GM19240 (cell line): ENCODE measurements around the gene PRMT1.
A peak's percentile ranks its signal among the peaks of the same experiment; 100 is the strongest.

Source experiments
- DNase-seq: peaks from one replicate; pipeline ENCODE4 v3.0.0; 2011; ENCODE audit warnings: low spot score; ENCODE audit not compliant: insufficient read length

The PRMT1 gene

DNA sequence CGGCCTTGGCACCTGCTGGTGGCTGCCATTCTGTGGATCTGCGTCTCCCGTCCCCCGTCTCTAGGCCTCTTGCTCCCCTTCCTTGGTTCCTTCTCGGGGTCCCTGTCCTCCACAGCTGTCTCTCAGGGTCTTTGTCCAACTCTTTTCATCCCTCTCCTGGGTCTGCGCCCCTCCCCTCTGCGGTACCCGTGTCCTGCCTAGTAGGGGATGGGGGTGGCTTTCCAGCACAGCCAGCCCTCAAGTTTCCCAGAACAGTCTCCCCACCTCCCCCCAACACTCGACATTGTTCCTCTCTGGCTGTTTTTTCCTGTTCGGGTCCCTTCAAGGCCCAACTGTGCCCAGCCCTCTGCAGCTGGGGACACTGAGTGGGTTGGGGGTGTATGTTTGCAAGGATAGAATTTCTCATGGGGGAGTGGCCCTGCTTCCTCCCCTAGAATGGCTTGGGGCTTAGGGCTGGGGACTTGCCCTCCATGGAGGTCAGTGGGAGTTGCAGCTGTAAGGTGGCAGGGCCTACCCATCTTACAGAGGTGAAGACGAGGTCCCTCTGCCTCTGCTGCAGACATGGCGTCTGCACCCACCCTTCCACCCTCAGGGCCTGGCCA, 11.6 kb downstream of the PRMT1 start:
- DNase-seq, result no peak

DNA sequence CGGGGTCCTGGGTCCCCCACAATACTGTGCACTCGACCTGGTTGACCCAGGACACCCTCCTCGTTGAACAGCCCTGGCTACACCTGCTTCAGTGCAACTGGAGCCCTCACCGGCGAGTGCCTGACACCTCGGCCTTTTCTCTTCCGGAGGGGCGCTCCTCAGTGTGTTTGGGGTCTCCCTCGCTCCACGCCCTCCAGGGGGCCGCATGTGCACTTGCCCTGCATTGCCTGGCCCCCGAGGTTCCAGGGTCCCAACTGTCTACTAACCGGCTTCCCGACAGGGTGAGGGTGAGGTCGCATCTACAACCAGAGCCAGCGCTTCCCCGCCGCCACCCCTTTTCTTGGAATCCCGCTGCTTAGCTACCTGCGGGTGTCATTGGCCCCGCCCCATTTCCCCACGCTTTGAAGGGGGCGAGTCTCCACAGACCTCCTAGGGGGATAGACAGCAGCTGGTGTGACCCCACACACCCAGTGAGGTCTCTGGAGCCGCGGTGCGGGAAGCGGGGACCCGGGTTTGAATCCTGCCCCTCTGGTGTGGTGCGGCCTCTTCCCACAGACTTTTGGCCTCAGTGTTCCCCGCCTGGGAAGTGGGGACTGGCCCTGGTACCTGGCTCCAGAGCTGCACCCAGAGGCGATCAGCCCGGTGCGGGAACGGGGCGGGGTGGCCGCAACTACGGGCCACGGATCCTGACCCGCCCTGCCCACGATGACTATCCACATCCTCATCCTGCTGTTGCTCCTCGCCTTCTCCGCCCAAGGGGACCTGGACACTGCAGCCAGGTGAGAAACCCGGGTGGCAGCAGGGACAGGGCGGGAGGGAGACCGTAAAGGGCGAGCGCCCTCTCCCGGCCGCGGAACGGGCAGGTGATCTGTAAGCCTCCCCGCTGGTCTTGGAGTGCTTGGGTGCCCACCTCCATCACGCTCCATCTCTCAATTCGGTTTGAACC, 12.3 kb downstream of the PRMT1 start, which contains the start of gene ADM5:
TSS of gene ADM5 (plus strand) at position 462 of the 946 bp plus-strand sequence. CDS start at position 706, 244 bp downstream.
- no peak for DNase-seq

DNA sequence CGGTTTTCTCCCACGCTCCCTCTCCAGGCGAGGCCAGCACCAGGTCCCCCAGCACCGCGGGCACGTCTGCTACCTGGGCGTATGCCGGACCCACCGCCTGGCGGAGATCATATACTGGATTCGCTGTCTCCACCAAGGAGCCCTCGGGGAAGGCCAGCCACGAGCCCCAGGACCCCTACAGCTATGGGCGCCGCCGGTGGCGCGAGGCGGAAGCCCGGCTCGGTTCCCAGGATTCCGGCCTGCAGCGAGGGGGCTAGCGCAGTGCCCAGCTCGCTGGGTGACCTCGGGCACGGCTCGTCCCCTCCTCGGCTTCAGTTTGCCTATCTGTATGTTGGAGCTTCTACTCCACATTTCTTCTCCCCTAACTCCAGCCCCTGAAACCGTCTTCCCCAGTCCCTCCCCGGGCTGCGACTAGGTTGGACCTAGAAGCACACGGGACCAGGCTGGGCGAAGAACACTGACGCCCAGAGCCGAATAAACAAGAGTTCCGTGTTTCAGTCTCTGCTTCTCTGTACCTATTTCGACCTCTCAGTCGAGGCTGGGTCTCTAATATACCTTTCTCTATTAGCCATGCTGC, 13.1 kb downstream of the PRMT1 start:
- no peak for DNase-seq

DNA sequence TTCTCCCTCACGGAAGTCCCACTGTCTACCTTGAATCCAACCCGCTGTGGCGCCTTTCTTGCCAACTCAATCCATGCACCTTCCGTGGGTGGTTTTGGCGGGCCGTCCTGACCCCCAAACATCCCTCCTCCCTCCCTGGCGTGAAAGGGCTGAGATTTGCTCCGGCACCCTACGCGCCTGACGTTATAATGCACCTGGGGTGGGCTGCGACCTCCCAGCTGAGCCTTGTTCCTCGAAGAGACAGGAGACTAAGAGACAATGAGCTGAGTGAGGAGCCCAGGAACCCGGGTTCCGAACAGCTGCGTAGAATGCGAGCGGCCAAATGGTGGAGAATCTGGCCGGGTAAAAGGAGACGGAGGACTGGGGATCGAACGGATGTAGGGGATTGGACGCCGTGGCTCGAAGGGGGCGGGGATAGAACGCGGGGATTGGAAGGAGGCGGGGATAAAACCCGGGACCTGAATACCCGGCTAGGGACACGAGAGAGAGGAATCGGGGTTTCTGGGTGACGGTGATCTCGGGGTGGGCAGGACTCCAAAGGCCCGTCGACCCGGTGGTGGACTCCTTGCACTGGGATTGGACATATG, 13.7 kb downstream of the PRMT1 start, which contains the start of gene CPT1C:
TSS of gene CPT1C (plus strand) at position 461 of the 587 bp plus-strand sequence. CDS start 1,137 bp downstream, outside the sequence.
- DNase-seq, result peak; percentile 50

DNA sequence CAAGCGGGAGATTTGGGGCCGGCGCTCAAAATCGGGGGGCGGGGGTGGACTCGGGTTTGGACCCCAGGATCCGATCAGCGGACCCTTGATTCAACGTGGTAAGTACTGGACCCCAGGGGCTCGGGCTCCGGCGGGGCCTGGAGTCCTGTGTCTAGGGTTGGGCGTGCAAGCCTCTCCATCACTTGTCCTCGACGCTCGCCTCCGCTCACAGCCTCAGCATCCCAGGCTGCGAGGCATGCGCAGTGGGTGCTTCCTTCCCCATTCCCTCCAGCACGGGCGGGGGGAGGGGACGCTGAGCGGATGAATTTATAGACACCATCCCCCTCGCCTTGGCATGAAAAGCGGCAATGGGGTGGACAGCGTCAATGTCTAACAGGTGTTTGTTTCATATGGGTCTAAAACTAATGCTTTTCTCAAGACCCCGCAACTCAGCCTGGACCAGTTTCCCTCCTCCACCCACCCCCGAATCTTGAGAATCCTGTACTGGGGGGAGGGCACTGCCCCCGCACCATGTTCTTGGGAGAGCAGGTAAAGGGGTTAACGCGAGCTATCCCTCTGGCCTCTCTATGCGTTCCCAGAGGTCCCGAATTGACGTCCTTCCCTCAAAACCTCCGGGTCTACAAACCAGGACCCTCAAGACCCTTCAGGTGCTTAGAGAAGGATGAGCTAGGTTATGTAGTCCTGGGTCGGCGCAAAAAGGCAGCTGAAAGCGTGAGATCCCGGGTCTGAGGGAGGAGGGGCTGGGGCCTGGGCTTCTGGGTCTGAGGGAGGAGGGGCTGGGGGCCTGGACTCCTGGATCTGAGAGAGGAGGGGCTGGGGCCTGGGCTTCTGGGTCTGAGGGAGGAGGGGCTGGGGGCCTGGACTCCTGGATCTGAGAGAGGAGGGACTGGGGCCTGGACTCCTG, 14.4 kb downstream of the PRMT1 start:
- no peak for DNase-seq

DNA sequence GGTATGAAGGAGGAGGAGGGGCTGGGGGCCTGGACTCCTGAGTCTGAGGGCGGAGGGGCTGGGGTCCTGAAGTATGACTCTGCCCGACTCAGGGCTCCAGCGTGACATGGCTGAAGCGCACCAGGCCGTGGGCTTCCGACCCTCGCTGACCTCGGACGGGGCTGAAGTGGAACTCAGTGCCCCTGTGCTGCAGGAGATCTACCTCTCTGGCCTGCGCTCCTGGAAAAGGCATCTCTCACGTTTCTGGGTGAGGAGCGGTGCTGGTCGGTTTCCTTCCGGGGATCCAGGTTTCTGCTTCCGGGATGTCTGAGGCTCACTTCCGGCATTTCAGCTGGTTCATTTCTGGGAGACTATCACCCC, 15.1 kb downstream of the PRMT1 start:
- no peak for DNase-seq

DNA sequence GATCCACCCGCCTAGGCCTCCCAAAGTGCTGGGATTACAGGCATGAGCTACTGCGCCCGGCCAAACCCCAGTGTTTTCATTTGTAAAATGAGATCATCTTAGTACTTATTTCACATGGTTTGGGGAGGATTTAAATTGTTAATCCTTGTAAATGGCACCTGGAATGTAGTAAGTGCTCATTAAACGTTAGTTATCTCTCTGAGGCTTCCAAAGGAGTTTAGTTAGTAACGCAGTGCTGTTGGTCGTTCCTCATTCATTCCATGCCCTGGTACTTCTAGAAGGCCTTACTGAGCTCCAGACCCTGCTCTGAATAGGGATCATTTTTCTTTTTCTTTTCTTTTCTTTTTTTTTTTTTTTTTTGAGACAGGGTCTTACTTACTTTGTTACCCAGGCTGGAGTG, 19.0 kb downstream of the PRMT1 start:
- no peak for DNase-seq

DNA sequence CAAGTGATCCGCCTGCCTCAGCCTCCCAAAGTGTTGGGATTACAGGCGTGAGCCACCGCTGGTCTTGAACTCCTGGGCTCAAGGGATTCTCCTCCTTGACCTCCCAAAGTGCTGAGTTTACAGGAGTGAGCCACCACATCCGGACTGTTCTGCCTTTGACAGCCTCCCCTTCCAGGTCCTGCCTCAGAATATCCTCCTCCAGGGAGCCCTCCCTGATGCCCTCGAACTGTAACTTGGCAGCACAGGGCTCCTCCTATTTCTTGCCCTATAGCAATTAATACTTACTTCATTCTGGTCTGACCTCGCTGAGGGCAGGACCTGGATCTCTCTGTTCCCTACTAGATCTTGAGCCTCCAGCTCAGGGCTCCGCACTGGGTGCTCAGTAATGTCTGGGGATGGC, 19.8 kb downstream of the PRMT1 start:
- no peak for DNase-seq

DNA sequence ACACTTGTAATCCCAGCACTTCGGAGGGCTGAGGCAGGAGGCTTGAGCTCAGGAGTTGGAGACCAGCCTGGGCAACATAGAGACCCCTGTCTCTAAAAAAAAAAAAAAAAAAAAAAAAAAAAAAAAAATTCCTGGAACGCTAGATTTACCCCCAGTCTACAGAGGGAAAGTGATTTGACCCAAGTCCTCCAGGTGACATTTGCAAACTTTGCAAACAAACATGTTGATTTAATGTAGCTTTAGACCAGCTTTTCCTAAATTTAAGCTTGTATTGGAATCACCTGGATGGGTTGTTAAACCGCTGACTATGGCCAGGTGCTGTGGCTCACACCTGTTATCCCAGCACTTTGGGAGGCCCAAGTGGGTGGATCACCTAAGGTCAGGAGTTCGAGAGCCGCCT, 22.3 kb downstream of the PRMT1 start:
- no peak for DNase-seq

DNA sequence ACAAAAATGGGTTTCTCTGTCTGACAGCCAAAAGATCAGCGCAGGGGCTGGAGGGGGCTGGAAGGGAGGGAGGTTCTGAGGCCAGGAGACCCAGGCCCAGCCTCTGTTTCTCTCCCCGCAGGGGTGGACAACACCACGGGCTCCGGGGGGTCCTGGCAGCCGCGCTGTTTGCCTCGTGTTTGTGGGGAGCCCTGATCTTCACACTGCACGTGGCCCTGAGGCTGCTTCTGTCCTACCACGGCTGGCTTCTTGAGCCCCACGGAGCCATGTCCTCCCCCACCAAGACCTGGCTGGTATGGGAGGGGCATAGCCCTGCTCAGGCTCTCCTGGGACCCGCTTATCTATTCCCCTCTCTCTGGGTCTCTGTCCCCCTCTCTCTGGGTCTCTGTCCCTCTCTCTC, 23.5 kb downstream of the PRMT1 start:
- no peak for DNase-seq

DNA sequence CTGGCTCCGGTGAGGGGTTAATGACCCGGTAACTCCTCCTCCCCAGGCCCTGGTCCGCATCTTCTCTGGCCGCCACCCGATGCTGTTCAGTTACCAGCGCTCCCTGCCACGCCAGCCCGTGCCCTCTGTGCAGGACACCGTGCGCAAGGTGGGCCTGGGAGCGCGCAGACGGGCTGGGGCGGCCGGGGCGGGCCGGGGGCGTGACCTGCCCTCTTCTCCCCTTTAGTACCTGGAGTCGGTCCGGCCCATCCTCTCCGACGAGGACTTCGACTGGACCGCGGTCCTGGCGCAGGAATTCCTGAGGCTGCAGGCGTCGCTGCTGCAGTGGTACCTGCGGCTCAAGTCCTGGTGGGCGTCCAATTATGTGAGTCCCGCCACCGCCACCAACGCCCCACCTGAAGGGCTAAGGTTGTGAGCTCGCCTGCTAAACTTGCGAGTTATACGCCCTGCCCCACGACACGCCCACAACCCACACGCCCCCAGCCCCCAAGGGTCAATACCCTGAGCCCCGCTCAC, 24.3 kb downstream of the PRMT1 start:
- no peak for DNase-seq

DNA sequence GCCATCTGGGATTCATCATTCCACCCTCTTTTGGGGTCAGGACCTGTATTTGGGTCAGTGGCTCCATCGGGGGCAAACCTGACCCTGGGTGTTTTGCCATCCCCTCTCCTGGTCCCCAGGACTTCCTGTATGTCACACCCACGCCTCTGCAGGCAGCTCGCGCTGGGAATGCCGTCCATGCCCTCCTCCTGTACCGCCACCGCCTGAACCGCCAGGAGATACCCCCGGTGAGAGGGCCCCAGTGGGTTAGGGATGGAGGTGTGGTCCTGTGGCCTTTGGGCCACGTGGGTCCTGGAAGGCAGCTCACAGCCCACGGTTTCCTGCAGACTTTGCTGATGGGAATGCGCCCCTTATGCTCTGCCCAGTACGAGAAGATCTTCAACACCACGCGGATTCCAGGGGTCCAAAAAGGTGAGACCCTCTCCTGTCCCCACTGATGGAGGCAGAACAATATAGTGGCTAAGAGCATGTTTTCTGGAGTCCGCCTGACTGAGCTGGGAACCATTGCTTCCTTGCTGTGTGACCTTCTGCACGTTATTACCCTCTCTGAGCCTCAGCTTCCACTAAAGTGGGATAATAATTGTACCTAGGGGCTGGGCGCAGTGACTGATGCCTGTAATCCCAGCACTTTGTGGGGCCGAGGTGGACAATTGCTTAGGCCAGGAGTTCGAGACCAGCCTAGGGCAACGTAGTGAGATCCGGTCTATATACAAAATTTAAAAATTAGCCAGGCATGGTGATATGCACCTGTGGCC, 28.0 kb downstream of the PRMT1 start:
- no peak for DNase-seq

DNA sequence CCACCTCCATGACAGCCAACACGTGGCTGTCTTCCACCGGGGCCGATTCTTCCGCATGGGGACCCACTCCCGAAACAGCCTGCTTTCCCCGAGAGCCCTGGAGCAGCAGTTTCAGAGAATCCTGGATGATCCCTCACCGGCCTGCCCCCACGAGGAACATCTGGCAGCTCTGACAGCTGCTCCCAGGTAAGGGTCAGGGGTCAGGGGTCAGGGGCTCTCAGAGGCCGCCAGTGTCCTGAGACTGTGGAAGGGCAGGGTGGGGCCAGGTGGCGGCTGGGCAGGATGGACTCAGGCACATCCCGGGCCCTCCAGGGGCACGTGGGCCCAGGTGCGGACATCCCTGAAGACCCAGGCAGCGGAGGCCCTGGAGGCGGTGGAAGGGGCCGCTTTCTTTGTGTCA, 28.8 kb downstream of the PRMT1 start:
- DNase-seq, result no peak

DNA sequence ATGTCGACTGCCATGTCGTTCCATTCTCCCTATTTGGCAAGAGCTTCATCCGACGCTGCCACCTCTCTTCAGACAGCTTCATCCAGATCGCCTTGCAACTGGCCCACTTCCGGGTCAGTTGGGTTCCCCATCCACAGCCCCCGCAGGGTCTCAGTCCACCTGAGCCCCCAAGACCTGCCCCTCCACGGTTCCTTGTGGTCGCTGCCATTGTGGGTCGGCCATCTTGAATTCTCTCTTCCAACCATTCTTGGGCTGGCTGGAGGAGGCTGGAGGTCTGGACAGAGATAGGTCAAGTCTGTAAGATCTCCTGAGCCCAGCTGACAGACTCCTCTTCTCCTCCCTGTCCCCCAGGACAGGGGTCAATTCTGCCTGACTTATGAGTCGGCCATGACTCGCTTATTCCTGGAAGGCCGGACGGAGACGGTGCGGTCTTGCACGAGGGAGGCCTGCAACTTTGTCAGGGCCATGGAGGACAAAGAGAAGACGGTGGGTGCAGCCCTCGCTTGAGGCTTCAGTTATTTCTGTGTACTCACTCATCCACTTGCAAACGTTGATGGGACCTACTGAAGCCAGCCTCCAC, 33.4 kb downstream of the PRMT1 start:
- no peak for DNase-seq

DNA sequence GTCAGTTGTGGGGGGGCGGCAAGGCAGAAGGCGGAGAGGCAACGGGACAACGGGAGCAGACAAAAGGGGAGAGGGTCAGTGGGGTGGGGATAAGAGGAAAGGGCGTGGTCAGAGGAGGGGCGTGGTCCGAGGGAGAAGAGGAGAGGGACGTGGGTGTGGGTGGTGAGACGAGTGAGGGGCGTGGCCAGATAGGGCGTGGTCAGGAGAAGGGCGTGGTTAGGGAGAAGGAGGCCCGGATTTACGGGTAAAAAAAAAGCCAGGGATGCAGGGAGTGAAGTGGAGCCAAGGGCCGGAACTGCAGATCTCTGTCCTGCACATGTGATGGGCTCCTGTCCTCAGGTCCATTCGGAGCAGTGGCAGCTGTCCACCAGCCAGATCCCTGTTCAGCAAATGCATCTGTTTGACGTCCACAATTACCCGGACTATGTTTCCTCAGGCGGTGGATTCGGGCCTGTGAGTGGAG, 35.4 kb downstream of the PRMT1 start:
- no peak for DNase-seq

DNA sequence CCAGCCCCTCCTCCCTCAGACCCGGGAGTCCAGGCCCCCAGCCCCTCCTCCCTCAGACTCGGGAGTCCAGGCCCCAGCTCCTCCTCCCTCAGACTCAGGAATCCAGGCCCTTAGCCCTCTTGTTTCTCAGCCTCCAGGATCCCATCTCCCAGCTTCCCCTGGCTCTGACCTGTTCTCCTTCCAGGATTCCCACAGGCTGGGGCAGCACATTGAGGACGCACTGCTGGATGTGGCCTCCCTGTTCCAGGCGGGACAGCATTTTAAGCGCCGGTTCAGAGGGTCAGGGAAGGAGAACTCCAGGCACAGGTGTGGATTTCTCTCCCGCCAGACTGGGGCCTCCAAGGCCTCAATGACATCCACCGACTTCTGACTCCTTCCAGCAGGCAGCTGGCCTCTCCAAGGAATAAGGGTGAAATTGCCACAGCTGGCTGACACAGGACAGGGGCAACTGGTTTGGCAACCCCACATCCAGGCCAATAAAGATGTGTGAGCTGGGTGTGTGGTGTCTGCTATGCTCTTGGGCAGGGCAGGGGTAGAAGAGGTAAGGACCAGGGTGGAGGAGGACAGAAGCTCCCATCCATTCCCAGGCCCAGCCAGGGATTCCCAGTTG, 36.3 kb downstream of the PRMT1 start:
- no peak for DNase-seq

DNA sequence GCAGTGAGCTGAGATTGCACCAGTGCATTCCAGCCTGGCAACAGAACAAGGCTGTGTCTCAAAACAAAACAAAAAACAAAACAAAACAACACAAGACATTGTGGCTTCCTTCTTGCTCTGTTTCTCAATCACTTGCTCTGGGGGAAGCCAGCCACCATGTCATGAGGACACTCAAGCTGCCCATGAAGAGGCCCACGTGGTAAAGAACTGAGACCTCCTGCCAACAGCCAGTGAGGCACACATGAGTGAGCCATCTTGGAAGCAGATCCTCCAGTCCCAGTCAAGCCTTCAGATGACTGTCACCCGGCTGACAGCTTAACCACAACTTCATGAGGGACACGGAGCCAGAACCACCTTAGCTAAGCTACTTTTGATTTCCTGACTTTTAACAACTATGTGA, 39.1 kb downstream of the PRMT1 start:
- DNase-seq, result no peak

DNA sequence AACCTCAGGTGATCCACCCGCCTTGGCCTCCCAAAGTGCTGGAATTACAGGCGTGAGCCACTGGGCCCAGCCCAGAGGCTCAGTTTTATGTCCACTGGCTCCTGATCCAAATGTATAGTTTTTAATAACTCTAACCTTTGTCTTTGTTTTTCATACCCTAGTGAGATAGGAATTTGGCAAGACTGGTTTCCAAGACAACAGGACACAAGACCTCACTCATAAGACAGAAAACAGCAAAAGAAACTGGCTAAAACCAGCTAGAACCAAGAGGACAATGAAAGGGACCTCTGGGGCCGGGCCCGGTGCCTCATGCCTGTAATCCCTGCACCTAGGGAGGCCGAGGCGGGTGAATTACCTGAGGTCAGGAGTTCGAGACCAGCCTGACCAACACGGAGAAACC, 41.4 kb downstream of the PRMT1 start:
- no peak for DNase-seq

DNA sequence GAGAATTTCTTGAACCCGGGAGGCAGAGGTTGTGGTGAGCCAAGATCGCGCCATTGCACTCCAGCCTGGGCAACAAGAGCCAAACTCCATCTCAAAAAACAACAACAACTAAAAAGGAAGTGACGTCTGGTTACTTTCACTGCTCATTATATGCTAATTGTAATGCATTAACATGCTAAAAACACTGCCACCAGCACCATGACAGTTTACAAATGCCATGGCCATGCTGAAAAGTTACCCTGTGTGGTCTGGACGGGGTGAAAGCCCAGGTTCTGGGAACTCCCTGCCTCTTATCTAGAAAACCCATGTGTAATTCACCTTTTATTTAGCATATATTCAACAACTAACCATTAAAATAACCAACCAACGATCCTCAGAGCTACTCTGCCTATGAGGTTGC, 41.9 kb downstream of the PRMT1 start:
- no peak for DNase-seq
